ENCODE data around the gene NACC2.

The NACC2 gene

GRCh38 chr9:136051837-136052471, 43.1 kb downstream of the NACC2 start (continued):
- TF ChIP-seq ZNF10 (tag by site-specific recombination; IDR thresholded peaks at IDR 0.05) (no peak), ZBTB48 (tag by site-specific recombination; IDR thresholded peaks at IDR 0.05) (0 out of 2 replicates have a peak, but pooled peaks have one; percentile 29), ATF2 (tag by site-specific recombination; IDR thresholded peaks at IDR 0.05; ENCODE audit: low read depth) (no peak; the same call in none of the 2 replicates), ZNF16 (tag by site-specific recombination; IDR thresholded peaks at IDR 0.05; ENCODE audit: low read depth) (no peak), ZNF391 (tag by site-specific recombination; IDR thresholded peaks at IDR 0.05; ENCODE audit: borderline replicate concordance, low read depth) (no peak), ZFP69B (tag by site-specific recombination; IDR thresholded peaks at IDR 0.05) (no peak; the same call in 1 of the 2 replicates), OSR2 (tag by site-specific recombination; IDR thresholded peaks at IDR 0.05) (peak; percentile 97), ZFP37 (tag by site-specific recombination; IDR thresholded peaks at IDR 0.05) (no peak), ZNF600 (tag by site-specific recombination; IDR thresholded peaks at IDR 0.05) (peak; percentile 88), ZNF791 (tag by site-specific recombination; IDR thresholded peaks at IDR 0.05) (no peak), ZNF416 (tag by site-specific recombination; IDR thresholded peaks at IDR 0.05) (no peak), ZNF792 (tag by site-specific recombination; IDR thresholded peaks at IDR 0.05) (no peak), ZNF473 (tag by site-specific recombination; IDR thresholded peaks at IDR 0.05) (no peak), ZNF394 (tag by site-specific recombination; IDR thresholded peaks at IDR 0.05; ENCODE audit: borderline replicate concordance) (peak; percentile 29; the same call in 1 of the 2 replicates), ZNF639 (tag by site-specific recombination; IDR thresholded peaks at IDR 0.05) (peak; percentile 65), TRIM28 (IDR thresholded peaks at IDR 0.05; ENCODE audit: borderline replicate concordance, low read length) (no peak), ZNF777 (tag by site-specific recombination; IDR thresholded peaks at IDR 0.05; ENCODE audit: borderline replicate concordance) (no peak), ZSCAN23 (tag by site-specific recombination; IDR thresholded peaks at IDR 0.05) (no peak), ZSCAN5A (tag by site-specific recombination; IDR thresholded peaks at IDR 0.05) (no peak), GLI4 (tag by site-specific recombination; IDR thresholded peaks at IDR 0.05) (no peak), ZNF549 (tag by site-specific recombination; IDR thresholded peaks at IDR 0.05) (no peak), ZNF555 (tag by site-specific recombination; conservative IDR thresholded peaks at IDR 0.05) (no peak), PATZ1 (tag by site-specific recombination; IDR thresholded peaks at IDR 0.05) (no peak; the same call in 1 of the 2 replicates), ZNF548 (tag by site-specific recombination; IDR thresholded peaks at IDR 0.05) (no peak), ZNF132 (tag by site-specific recombination; IDR thresholded peaks at IDR 0.05; ENCODE audit: borderline replicate concordance) (no peak), EGR2 (tag by site-specific recombination; IDR thresholded peaks at IDR 0.05; ENCODE audit: low read depth) (peak; percentile 78), RBAK (tag by site-specific recombination; IDR thresholded peaks at IDR 0.05) (no peak), ZNF747 (tag by site-specific recombination; IDR thresholded peaks at IDR 0.05) (no peak), ZNF175 (tag by site-specific recombination; IDR thresholded peaks at IDR 0.05) (no peak), ZNF302 (tag by site-specific recombination; IDR thresholded peaks at IDR 0.05; ENCODE audit: low read depth) (no peak), INSM2 (tag by site-specific recombination; IDR thresholded peaks at IDR 0.05) (peak; percentile 94), AEBP2 (tag by site-specific recombination; IDR thresholded peaks at IDR 0.05; ENCODE audit: borderline replicate concordance) (no peak)

All from HEK293 (cell line).